ENCODE data around the gene LRP2.

The LRP2 gene

DNA sequence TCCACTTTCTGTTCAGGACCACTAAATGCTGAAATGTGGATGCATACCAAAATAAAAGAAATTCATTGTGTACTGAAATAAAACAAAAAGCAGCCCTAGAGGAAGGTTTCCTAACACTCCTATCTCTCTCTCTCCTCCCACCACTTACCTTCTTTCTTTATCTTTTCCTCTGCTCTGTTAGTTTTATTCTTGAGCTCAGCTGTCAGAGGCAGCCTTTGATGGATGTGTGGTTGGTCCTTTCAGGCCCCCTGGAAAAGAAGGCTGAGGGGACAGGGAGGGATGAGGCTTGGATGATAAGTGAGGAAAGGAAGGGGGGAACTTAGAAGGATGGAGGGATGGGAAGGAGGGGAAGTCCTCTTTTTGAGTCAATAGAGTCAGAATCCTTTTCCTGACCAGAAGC, 245.3 kb downstream of the LRP2 start:
- no peak for DNase-seq

DNA sequence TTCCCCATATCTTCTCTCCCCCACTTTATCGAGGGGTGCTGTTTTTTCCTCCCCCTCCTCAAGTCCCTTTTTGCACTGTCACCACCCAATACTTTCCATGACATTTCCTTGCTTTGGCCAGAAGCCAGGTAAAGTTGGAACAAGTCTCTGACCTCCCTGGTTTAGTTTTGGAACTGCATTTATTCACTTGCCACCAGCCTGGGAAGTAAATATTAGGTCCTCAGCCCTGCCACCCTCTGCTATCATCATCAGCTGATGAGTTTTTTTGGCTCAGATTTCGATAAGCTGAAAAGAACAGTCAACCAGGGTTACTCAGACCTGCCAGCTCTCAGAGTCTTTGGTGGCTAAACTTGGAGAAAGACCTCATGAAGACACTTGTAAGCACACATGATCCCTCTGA, 246.0 kb downstream of the LRP2 start:
- no peak for DNase-seq

DNA sequence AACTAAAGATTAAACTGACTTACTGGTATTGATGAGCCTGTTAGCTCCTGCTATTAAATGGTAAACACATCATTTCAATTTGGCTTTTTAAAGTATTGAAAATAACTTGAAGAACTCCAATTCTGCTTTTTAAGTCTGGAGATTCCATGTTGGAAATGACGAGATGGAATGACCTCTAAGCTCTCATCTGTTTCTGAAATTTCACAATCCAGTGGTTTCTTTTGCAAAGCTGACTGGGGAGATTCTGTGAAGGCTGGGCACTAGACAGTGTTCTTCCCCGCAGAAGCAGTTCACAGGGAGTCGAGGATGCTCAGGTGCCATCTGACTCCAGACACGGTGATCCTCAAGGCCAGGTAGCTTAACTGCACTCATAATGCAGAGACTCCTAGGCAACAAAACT, 248.3 kb downstream of the LRP2 start:
- no peak for DNase-seq

DNA sequence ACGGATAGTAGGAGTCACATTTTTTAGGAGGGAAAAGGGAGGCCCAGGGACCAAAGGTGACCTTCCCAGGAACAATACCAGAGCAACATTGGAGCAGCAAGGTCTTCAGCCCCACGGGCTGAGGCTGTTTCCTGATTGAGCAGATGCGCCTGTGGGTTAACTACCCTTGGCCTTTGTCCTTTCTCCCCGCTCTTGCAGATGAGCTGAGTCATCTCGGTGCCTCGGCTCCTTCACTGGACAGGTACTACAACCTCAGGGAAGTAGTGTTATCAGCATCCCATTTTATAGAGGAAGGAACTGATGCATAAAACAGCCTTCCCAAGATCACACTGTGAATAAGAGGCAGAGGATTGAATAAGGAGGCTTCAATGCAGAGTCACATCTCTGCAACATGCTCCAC, 249.5 kb downstream of the LRP2 start:
- DNase-seq, result no peak

DNA sequence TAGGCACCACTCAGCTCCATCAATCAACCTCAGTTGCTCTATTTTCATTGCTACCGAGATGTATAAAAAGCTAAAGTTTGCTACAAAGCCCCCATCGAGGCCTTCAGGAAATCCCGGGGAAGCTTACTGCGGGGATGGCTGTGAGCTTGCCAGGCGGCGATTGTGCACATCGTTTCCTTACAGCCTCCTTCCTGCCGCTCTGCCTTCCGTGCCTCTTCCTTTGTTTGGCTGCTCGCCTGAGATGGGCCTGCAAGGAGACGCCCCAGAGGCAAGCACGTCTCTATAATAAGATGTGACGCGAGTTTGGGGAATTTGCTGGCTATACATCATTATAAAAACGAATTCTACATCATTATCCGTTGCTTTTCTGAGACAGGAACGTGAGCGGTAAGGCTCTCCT, 251.4 kb downstream of the LRP2 start:
- no peak for DNase-seq

DNA sequence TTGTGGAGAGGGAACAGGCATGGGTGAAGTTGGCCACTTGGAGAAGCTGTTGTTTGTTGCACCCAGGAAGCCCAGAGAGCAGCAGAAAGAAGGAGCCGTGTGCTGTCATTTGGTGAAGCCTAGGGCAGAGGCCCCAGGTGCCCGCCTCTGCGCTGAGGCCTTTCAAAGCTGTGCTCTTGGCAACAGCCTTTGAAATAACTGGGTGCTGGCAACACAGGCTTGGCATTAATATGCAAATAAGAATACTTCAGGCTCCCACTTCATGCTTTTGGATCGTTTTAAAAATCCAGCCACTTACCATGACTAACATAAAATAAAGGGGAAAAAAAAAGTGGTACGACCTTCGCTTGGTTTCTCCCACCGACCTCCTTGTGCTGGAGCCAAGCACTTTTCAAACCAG, 251.9 kb downstream of the LRP2 start:
- no peak for DNase-seq

DNA sequence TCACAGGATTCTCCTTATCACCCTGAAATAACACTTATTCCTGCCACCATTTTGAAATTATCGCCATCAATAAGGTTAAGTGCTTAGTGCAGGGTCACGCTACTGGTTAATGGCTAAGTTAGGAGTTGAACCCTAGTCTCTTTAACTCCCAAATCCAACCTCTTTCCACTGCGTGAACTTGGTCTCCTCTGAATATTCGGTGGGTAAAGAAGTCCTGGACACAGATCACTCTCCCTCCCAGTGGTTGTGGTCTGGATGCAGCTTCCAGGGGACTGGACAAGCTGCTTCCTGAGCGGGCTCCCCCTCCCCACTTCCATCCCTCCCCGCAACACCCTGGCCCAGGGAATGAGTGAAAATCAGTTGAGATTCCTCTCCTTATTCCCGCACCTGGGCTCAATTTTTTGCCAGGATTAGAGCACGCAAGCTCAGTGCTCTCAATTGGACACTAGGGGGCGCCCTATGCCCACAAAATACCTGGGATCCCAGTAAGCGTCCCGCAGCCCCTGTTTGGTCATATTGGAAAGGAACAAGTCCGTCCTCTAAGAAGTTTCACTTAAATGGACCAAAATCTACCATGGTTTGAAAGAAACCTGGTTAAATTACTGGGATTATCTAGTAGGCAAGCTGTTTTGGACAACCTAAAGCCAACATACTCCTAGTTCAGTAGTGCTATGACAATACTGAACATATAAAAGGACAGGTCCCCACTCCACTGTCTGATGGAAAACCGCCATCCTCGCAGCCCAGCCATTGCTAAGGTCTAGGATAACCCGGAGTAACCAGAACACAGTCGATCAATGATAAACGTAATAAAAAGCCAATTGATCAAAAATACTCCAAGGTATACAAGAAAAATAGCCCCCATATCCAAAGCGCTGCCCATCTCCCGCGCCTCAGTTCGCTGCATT, 252.6 kb downstream of the LRP2 start:
- peak; percentile 66 for DNase-seq

DNA sequence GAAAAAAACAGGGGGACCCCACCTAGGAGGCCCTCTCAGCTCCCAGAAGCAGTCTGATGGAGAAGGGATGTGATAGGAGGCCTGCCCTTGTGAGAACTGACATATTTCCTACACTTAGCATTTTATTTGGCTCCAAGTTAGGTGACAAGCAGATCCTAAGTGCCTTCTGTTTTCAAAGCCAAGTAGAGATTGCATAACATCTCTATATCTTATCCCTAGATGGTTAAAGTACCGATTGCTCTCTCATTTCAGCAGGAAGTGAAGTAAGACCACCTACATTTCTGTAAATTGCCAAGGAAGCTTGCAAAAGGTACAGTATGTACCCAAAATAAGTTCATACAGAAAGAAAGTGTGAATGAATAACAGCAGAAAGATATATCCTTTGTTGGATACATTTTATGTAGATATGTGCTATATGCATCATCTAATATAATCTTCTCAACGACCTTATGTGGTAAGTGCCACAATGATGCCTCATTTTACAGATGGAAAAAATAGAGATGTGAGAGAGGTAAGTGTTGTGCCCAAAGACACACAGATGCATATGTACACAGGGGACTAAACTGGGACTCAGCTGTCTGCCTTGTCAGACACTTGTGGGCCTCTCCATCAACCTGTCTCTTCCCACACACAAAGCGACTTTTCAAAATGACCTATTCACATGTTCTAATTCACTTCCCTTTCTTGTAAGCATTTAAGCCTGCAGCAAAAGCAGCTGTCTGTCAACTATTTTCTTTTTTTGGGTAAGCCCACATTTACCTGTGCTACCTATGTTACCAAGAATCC, 254.0 kb downstream of the LRP2 start:
- DNase-seq, result no peak

DNA sequence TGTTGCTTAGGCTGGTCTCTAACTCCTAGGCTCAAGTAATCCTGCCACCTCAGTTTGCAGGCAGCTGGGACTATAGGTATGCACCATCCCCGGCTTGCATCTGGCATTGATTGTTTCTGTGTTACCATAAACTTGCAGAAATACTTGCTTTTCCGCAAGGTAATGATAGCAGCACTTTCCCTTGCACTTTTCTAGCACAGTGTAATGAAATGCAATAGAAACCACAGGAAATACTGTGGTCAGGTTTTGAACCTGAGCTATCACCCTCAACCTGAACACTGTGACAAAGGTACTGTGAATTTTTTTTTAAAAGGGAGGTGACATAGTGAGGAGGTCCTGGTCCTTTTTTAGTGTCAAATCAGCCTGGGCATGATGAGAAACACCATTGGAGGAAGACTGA, 254.7 kb downstream of the LRP2 start:
- DNase-seq, result peak; percentile 8

DNA sequence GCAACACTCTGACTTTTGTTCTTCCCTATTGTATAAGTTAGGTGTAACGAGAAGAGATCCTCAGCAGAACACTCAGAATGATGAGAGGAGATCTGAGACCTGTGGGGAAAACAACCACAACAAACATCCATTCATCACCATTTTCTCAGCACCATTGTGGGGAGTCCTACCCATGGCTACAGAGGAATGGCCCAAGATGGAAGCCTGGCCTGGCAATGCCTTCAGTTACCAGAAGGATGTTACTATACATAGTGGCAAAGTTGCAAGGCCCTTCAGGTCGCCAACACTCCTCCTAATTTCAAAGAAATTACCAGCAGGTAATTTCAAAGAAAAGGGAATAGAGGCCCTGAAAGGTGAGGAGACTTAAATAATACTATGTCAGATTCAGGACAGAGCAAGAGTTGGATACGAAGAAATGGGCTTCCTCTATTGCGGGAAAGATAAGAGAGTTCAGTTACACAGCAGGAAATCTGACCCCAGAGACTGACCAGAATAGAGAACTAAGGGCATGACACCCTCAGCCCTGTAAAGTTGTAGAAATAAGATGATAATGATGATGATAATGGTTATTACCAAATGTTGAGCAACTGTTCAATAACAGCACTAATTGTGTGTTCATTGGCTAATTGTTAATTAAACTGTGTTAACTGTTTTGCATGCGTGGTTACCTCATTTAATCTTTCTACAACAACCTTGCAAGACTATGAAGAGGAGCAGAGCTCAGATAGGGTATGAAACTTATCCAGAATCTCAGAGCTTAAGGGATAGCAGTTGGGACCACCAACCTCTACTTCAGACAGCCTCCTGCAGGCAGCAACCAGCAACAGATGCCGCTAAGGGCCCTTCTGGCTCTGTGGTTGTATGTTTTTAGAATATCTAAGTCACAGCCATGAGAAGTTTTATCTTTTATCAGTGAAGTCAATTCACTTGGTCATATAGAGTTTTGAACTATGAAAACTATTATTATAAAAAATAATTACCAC, 255.5 kb downstream of the LRP2 start:
- no peak for DNase-seq

DNA sequence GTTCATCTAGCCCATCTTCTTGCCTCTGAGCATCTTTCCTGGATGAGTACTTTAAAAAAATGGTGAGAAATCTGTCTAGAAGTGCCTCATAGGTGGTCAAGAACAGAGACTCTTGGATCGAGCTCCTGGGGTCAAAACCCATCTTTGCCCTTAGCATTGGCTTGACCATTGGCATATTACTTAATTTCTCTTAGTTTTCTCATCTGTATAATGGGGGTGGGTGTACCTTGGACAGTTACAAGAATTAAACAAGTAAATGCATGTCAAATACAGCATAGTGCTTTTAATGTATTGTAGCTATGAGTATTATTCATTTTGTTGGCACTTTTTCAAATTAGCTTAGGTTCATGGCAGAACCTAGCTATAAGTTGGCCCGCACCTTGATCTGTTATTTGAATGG, 256.2 kb downstream of the LRP2 start:
- no peak for DNase-seq

DNA sequence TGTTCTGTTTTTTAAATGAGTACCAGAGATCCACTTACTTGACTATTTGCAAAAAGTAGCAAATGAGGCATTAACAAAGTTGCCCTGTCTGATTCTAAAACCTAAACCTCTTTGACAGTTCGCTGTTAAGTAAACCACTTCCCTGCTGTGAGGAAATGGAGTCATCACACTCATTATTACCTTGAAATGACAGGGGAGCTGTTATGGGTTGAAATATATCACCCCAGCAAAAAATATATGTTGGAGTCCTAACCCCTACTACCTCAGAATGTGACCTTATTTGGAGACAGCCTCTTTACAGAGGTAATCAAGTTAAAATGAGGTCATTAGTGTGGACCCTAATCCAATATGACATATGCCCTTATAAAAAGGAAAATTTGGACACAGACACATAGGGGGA, 256.9 kb downstream of the LRP2 start:
- DNase-seq, result no peak

DNA sequence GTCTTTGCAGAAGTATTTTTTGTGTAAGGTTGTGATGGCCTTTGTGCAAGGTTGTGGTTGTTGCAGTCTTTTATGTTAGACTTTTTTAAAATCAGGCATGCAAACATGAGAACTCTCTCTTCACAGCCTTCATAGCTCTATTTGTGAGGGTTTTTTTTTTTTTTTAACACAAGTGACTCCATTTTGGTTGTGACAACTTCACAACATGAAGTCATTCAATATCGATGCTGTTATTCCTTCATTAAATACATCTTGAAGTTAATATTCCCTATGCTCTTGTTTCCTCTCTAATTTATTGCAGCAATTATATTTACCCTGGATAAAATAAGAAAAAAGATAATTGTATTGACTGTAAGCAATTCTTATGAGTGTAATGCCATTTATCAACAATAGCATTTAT, 257.5 kb downstream of the LRP2 start:
- no peak for DNase-seq

DNA sequence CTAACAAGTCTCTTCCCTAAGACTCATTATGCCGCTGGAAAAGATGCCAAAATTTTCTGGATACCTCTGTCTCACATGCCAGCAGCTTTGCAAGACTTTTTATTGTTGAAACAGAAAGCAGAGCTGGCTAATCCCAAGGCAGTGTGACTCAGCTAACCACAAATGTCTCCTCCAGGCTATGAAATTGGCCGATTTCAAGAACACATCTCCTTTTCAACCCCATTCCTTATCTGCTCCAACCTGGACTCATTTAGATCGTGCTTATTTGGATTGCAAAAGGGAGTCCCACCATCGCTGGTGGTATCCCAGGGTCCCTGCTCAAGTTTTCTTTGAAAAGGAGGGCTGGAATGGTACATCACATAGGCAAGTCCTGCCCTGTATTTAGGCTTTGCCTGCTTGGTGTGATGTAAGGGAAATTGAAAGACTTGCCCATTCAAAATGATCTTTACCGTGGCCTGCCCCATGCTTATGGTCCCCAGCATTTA, 266.7 kb downstream of the LRP2 start:
- DNase-seq, result no peak

DNA sequence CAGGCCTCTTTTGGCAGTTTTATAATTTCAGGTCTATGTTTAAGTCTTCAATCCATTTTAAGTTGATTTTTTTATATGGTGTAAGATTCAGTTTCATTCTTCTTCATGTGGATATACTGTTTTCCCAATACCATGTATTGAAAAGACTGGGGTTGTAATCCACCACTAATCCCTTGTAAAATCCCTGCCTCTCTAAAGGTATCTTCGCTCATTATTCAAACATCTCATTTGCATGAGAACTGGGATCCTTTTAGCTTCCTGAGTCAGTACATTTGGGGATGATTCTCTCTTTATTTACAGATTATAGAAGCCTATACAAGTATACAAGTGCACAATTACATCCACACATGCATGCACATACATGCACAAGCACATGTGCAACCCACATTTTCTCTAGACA, 267.7 kb downstream of the LRP2 start:
- no peak for DNase-seq

DNA sequence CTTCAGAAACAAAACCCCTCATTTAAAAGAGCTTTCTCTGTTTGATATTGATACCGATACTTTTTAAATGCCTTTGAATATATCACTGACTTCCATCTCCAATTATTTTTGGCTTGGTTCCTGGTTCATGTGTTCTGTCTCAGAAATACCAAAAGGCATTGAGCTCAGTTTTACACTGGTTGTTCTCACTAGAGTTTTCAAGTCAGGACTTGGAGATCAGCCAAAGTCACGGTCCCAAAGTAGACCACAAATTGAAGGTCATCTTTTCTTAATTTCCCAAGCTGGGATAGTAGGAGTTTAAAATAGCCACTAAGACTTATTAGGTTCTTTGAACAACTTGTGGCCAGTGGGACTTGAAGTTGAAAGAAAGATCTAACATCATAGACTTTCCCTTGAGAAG, 268.8 kb downstream of the LRP2 start:
- DNase-seq, result no peak

DNA sequence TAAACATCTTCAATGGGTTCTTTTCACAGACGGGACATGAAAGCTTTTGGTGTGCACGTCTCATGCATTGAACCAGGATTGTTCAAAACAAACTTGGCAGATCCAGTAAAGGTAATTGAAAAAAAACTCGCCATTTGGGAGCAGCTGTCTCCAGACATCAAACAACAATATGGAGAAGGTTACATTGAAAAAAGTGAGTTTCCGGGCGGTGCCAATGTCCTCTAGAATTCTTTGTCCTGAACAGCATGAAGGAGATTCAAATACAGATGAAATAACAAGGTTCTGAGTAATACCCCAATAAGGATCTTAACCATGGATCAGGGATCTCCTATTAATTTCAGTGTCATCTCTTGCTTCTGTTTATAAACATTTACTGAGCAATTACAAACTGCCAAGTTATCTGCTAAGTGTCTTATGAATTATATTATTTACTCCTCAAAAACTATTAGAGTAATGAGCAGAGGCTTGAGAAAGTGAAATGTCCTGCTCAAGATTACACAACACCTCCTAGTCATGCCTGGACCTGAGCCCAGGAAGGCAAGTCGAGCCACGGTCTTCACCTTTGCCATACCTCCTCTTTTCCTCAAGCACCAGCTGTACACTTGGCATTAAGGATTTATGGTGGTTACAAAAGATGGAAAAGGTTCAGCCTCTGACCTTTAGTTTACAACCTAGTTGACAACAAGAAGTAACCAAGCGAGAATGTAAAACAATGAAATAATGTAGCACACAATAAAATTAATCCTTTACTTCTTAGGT, 270.4 kb downstream of the LRP2 start:
- no peak for DNase-seq

DNA sequence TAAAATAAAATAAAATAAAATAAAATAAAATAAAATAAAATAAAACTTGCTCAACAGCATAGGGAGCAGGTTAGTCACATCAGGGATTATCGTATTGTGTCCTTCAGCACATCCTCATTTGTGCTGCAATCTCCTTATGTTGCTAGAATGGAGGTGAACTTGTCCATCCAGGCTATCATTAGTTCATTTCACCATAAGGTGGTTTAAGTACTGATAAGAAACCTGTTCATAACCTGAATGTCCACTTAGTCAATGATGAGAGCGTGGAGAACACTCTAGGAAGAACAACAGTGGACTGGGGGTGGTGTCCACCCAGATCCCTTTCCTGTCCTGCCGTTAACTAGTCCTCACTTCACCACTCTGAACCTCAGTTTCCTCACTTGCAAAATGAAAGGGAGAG, 271.1 kb downstream of the LRP2 start:
- no peak for DNase-seq

DNA sequence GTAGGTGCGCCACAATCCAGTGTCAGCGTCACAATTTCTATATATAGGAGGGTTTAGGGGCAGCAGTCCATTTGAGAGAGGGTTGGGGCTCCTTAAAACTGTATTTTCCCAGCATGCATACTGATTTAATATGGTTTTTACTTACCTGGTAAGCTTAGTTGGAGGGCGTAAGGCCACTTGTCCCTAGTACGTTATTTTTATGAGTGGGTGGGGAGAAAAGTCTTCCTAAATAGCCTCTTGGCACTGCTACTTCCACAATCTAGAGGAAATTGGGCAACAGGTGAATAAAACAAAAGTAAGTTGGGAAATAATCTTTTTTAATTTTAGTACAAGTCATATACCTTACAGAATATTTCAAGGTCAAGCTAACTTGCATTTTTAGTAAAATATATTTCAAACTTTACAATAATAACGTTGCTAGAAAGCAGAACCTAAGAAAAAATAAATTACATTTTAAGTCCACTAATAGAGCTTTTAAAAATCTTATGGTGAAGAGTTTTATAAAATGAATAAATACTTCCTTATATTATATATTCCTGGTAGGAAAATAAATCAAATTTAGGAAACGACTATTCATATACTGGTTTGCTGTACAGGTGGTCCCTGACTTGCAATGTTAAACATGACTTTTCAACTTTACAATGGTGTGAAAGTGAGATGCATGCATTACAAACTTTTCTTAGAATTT, 272.1 kb downstream of the LRP2 start:
- no peak for DNase-seq

DNA sequence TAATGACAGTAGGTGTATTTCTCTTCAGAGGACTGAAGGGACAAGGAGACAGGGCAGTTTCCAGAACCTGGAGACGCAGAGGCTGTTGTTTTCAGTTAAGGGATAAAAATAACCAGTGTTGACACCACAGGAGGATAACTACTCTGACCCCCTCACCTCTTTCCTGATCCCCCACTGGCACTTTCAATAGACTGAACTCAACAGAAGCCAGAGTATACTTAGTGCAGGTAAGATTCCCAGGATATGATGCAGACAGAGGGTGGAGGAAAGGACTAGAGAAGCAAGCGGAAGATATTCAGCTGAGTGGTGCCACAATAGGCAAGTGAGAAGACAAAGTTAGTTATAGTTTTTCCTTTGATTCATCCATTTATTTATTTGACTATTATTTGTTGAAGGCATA, 273.2 kb downstream of the LRP2 start:
- no peak for DNase-seq

DNA sequence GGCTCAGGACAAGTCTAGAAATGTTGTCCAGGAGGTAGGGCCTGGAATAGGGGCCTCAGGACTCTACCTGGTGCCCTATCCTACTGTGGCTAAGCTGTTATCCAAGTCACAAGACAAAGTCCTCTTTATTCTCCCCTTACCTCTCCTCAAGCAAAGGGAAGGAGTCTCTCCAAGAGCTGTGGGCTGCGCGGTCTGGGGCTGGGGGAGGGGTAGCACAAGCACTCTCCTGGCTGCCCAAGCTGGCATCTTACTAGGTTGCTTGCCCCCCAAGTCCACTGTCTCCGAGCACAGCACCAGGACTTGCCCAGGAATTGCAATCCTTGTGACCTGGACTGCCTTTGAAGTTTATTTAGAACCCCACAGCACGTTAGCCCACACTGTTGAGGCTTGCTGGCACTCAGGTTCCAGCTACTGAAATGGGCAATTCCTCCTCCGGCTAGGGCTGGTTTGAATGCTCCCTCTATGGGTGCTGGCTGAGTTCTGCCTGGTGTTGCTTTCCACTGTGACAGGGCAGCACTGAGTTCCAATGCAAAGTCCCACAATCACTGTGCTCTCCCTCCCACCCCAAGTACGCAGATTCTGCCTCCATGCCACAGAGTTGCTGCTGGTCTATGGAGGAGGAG, 274.5 kb downstream of the LRP2 start:
- no peak for DNase-seq
